D341Med (cell line): ENCODE results near the gene STMP1.
"Not testable (repeated sequence)": the region's sequence is repeated elsewhere in the genome, so short reads cannot be mapped to it uniquely, and the experiment has no call there.

Experiments used
- DNase-seq: peaks from one replicate; pipeline ENCODE4 v3.0.0; 2012; ENCODE audit warnings: low spot score

Gene STMP1

GRCh38 chr7:135665042-135665441 is 2.7 kb downstream of the STMP1 start:
- no peak for DNase-seq

DNA sequence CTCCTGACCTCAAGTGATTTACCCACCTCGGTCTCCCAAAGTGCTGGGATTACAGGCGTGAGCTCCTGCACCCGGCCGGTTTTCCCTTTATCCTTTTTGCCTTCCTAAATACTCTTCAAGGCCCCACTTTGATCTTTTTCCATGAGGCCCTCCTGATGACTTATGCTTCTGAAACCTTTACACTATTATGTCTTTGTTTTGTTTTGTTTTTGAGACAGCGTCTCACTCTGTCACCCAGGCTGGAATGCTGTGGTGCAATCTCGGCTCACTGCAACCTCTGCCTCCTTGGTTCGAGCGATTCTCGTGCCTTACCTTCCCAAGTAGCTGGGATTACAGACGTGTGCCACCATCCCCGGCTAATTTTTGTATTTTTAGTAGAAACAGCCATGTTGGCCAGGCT is 3.8 kb downstream of the STMP1 start:
- DNase-seq, result no peak

DNA sequence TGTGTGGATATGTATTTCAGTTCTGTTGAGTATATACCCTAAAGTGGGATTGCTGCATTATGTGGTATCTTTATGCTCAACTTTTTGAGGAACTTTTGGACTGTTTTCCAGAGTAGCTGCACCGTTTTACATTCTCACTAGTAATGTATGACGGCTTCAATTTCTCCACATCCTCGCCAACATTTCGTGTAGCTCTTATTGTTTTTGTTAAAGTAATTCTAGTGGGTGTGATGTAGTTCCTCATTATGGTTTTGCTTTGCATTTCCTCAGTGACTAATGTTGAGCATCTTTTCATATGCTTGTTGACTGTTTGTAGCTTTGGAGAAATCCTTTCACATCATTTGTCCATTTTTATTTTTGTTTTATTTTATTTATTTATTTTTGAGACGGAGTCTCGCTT is 4.5 kb downstream of the STMP1 start:
- DNase-seq, result no peak

DNA sequence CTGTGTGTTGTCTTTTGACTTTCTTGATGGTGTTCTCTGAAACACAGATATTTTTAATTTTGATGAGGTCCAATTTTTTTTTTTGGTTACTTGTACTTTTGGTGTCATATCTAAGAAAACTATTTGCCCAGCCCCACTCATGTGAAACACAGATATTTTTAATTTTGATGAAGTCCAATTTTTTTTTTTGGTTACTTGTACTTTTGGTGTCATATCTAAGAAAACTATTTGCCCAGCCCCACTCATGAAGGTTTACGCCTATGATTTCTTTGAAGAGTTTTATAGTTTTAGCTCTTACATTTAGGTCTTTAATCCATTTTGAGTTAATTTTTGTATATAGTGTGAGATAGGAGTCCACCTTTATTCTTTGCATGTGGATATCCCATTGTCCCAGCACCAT is 5.3 kb downstream of the STMP1 start:
- not testable (repeated sequence) for DNase-seq

- DNase-seq, result not testable (repeated sequence)
These were observed 6.6 kb downstream of the STMP1 start for GRCh38 chr7:135668852-135669395.

GRCh38 chr7:135669774-135670173 is 7.5 kb downstream of the STMP1 start:
- no peak for DNase-seq

GRCh38 chr7:135670179-135670578 is 7.9 kb downstream of the STMP1 start:
- DNase-seq, result no peak

GRCh38 chr7:135672560-135673359 is 10.4 kb downstream of the STMP1 start:
- peak; percentile 69 for DNase-seq

DNA sequence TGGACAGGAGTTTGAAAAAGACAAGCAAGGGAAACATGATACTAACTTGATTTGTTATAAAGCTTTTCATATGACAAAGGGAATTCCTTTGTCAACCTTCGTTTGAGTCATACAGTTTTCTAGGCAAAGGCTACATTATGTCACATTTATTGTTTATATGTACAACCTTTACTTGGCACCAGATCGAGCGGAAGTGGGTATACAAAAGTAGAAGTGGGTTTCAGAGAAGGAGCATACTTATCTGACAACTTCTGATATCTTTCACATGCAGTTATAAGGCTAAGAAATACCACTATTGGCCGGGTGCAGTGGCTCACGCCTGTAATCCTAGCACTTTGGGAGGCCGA is 11.0 kb downstream of the STMP1 start:
- no peak for DNase-seq

GRCh38 chr7:135678612-135679575 is 16.6 kb downstream of the STMP1 start:
- DNase-seq, result no peak

- no peak for DNase-seq
These were observed 19.4 kb downstream of the STMP1 start for GRCh38 chr7:135681762-135682161.

DNA sequence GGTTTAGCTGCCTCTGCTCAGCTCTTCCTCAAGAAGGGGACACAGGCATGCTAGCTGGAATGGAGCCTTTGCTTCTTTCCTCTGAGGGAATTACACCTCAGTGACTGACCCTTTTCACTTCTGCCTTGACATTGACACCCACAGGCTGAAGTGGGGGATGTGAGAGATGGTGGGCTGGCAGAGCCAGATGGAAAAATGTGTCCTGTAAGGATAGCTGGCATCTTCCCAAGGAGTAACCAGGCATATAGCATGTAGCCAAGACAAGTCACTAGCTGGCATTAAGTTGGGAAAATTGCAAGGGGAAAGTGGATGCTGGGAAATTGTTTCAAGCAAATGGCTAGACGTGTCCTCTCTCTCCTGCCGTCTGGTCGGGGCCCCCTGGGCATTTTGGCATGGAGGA is 19.9 kb downstream of the STMP1 start:
- DNase-seq, result no peak

- no peak for DNase-seq
These were observed 21.3 kb downstream of the STMP1 start for GRCh38 chr7:135683609-135684008.

GRCh38 chr7:135684136-135684535 is 21.8 kb downstream of the STMP1 start:
- no peak for DNase-seq

- DNase-seq, result no peak
These were observed 22.4 kb downstream of the STMP1 start for GRCh38 chr7:135684699-135685098.

- no peak for DNase-seq
These were observed 23.2 kb downstream of the STMP1 start for GRCh38 chr7:135685306-135686084.

GRCh38 chr7:135687466-135687865 is 25.2 kb downstream of the STMP1 start:
- DNase-seq, result no peak

DNA sequence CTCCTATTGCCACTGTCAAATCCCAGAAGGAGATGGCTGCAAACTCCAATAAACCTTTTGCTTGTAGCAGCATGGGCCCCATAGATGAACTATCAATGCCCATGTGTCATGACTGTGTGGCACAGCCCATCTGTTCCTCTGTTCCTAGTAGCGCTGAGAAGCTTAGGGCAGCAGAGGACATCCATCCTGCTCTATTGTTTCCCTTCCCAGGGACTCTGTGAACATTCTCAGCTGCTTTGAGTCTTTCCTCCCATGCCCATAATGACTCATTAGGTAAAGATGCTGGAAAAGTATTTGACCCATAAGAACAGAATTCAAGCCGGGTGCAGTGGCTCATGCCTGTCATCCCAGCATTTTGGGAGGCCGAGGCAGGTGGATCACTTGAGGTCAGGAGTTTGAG is 28.3 kb downstream of the STMP1 start:
- DNase-seq, result no peak

DNA sequence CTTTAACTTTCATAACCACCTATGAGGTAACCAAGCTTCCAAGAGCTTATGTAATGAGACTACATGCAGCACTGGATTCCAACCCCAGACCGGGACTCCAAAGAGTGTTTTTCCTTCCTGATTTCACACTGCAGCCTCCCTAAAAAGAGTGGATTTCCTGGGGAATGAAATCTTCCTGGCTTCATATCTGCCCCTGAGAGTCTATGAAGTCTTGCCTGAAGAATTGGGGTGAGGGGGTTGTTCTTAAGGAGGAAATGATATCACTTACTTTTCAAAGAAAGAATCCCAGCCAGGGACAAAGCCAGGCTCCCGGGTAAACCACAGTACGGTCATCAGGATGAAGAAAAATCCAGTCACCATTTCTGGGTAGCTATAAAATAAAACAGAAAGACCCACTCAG is 29.7 kb downstream of the STMP1 start:
- no peak for DNase-seq

DNA sequence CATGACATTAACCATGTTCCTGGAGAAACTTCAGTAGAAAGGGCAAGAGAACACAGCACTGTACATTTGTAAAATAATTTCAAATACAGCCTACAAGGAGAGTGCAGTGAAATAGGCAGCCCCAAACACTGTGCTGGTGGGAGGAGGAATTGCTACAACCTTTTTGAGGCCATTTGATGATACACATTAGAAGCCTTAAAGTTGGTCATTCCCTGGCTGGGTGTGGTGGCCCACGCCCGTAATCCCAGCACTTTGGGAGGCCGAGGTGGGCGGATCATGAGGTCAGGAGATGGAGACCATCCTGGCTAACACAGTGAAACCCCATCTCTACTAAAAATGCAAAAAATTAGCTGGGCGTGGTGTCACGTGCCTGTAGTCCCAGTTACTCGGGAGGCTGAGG is 30.3 kb downstream of the STMP1 start:
- not testable (repeated sequence) for DNase-seq

DNA sequence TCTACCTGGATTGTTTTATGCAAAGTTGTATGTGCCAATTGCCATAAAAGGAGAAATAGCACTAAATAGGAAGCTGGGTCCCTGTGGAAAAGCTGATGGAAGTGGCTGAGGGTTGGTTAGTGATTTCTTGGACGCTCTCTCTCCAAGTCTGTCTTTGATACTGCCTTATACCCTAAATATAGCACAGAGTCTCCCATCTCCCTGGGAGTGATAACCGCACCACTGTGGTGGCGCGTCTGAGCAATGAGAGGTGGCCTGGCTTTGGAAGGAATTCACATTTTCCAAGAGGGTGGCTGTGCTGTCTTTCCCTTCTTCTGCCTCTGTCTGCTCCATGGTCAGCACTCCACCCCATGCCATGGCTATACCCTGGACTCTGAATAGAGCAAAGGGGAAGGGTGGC is 31.2 kb downstream of the STMP1 start:
- no peak for DNase-seq
